HUES48 (cell line): ENCODE data around the gene COL4A4.

Experiments used
- H3K27ac ChIP-seq: one replicate; pipeline ENCODE4 v1.7.0; 2013; ENCODE audit warnings: low read depth, low read length, inconsistent platforms
- H3K27me3 ChIP-seq: 2 replicates; pipeline ENCODE4 v1.6.1; 2013; ENCODE audit warnings: mild to moderate bottlenecking, low read length; ENCODE audit not compliant: control insufficient read depth, insufficient read depth
- H3K36me3 ChIP-seq: 2 replicates; pipeline ENCODE4 v1.6.1; 2013; ENCODE audit warnings: low read length; ENCODE audit not compliant: control insufficient read depth, insufficient read depth
- H3K4me1 ChIP-seq: 2 replicates; pipeline ENCODE4 v1.6.1; 2013; ENCODE audit warnings: mild to moderate bottlenecking, low read length; ENCODE audit not compliant: control insufficient read depth, insufficient read depth
- H3K4me3 ChIP-seq: 2 replicates; pipeline ENCODE4 v1.5.1; 2013; ENCODE audit warnings: mild to moderate bottlenecking, low read depth, low read length
- H3K9ac ChIP-seq: 2 replicates; pipeline ENCODE4 v1.6.1; 2013; ENCODE audit warnings: mild to moderate bottlenecking, low read depth, low read length, moderate library complexity
- H3K9me3 ChIP-seq: 2 replicates; pipeline ENCODE4 v1.6.1; 2013; ENCODE audit warnings: low read length; ENCODE audit not compliant: control insufficient read depth, insufficient read depth

The COL4A4 gene

DNA sequence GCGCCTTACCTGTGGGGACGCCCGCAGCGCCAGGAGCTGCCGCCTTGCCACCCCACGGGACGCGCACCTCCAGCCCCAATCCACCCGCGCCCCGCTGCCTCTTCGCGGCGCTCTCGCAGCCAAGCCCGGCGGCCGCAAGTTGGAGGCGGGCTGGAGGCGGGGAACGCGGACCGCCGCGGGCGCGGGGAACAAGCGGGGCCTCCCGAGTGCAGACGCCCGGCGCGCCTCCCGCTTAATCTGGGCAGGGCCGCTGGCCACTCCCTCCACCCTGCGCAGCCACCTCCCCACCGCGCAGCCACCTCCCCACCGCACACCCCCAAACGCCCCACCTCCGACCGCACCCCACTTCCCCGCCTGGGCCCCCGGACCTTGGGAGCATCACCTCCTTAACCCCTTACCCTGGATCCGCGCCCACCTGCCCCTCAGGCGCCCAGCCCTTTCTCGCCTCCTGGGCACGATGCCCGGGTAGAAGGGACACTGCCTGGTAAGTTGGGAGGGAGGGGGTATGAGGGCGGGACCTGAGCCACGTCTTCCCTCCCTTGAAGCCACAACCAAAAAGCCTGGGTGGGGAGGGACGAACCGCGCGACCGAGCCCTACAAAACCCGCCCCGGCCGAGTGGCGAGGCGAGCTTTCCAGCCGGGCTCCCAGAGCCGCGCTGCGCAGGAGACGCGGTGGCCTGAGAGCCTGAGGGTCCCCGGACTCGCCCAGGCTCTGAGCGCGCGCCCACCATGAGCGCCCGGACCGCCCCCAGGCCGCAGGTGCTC lies at the start of gene COL4A4, which contains the start of gene COL4A3:
Gene COL4A4 (minus strand): TSS at position 208 of the 765 bp plus-strand sequence. CDS start 16,722 bp downstream, outside the sequence.
Gene COL4A3 (plus strand): TSS at position 627 of the 765 bp plus-strand sequence. CDS start 103 bp downstream, at position 730.
- no peak within 1 kb of the TSS for H3K27ac ChIP-seq
- H3K36me3 ChIP-seq, result no peaks in the 10 kb centered on the region
- H3K9me3 ChIP-seq, result no peaks in the 10 kb centered on the region
- H3K27me3 ChIP-seq, result peaks cover 54% of the 10 kb centered on the region
- no peak within 1 kb of the TSS for H3K9ac ChIP-seq
- peak within 1 kb of the TSS; percentile 57 for H3K4me3 ChIP-seq
- peaks cover 4% of the 10 kb centered on the region; the same call in 1 of the 2 replicates for H3K4me1 ChIP-seq

DNA sequence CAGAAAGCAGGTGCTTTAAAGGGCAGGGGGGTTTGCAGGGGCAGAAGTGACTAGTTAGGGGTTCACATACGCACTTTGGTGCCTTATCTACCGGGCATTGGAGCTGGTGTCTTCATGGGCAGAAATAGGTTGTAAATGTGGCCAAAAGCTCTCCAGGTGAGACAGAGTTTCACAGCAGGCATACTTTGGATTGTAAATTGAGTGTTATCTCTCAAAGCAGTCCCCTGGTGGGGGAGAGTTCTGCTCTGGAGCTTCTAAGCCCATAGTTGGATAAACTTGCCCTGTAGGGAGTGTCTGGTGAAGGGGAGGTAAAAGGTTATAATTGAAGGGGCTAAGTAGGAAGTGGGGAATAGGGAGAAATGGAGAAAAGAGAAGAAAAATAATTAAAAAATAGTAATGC lies 43.6 kb upstream of the COL4A4 start:
- H3K27ac ChIP-seq, result no peak overlapping the region
- H3K27me3 ChIP-seq, result peaks cover 46% of the 10 kb centered on the region
- H3K36me3 ChIP-seq, result no peaks in the 10 kb centered on the region
- H3K4me1 ChIP-seq, result peaks cover 22% of the 10 kb centered on the region
- no peak overlapping the region for H3K4me3 ChIP-seq
- no peak overlapping the region for H3K9ac ChIP-seq
- H3K9me3 ChIP-seq, result no peaks in the 10 kb centered on the region

DNA sequence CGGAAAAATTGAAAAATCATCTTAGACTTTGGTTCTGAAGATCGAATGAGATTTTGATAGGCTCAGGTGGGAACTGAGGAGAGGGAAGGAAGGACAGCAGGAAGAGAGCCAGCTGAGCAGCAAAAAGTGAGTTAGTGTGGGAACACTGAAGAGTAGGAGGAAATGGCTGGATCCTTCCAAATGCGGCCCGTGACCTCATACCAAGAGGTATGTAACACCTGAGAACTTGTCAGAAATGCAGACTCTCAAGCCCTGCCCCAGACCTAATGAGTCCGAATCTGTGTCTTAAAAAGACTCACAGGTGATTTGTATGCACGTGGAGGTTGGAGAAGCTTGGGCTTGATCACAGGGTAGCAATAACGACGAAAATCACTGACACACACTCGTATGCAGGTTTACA lies 42.4 kb upstream of the COL4A4 start:
- no peak overlapping the region for H3K9ac ChIP-seq

DNA sequence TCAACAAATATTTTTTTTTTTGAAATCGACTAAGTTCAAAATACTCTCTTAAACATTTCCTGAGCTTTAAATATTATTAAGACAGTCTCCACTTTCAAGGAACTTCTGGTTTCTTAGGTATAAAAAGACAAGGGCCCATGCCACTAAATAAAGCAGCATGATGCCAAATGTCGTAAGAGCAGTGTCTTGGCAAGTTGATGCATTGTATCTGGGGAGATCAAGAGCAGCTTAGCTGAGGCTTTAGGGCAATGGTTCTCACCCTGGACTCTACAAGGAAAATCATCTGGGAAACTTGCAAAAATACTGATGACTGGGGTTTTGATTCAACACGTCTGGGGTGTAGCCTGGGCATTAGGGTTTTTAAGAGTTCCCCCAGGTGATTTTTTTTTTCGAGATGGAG lies 41.7 kb upstream of the COL4A4 start:
- Histone ChIP-seq H3K36me3 (no peaks in the 10 kb centered on the region), H3K4me3 (no peak overlapping the region), H3K27ac (no peak overlapping the region), H3K9me3 (no peaks in the 10 kb centered on the region), H3K4me1 (peaks cover 22% of the 10 kb centered on the region), H3K9ac (no peak overlapping the region), H3K27me3 (peaks cover 46% of the 10 kb centered on the region)

More for the DNA sequence above, 42.4 kb upstream of the COL4A4 start:
- no peaks in the 10 kb centered on the region for H3K36me3 ChIP-seq
- peaks cover 46% of the 10 kb centered on the region for H3K27me3 ChIP-seq
- no peak overlapping the region for H3K4me3 ChIP-seq
- H3K4me1 ChIP-seq, result peaks cover 22% of the 10 kb centered on the region
- no peak overlapping the region for H3K27ac ChIP-seq
- no peaks in the 10 kb centered on the region for H3K9me3 ChIP-seq

DNA sequence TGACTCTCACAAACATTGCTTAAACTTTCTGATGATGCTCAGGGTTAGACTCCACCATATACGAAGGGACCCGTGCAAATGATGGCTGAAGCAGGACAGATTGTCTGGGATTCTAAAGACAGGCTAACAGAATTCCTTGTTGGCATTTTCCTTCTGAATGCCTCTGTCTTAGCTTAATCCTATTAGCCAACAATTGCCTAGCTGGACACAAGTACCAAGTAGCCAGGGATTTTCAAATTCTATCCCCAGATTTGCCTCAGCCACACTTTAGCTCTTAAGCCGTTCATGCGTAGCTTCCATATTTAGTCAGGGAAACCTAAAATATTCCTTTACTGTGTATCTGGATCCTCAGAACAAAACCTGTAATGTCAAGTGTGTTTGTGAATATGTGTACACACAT lies 40.4 kb upstream of the COL4A4 start:
- Histone ChIP-seq H3K36me3 (no peaks in the 10 kb centered on the region), H3K4me3 (no peak overlapping the region), H3K4me1 (peaks cover 22% of the 10 kb centered on the region), H3K27ac (no peak overlapping the region), H3K9me3 (no peaks in the 10 kb centered on the region), H3K27me3 (peaks cover 40% of the 10 kb centered on the region), H3K9ac (no peak overlapping the region)

DNA sequence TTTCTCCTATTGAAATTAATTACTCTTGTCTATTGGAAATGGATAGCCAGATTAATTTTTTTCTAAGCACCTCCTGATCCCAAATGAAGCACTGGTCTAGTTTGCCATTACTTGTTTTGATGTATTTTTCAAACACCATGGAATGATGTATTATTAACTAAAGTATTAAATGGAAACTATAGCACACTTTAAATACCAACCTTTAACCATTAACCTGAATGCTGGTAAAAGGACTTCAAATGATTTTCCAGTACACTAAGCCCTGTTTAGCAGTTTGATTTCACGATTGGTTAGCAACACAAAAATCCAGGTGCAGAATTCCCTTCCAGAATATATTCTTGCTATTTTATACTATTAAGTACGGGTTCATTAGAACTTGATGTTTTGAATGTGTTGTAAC lies 37.8 kb upstream of the COL4A4 start:
- H3K9me3 ChIP-seq, result no peaks in the 10 kb centered on the region
- no peaks in the 10 kb centered on the region for H3K36me3 ChIP-seq
- H3K9ac ChIP-seq, result no peak overlapping the region
- H3K27me3 ChIP-seq, result peaks cover 13% of the 10 kb centered on the region
- peaks cover 6% of the 10 kb centered on the region for H3K4me1 ChIP-seq
- H3K27ac ChIP-seq, result no peak overlapping the region
- no peak overlapping the region for H3K4me3 ChIP-seq

DNA sequence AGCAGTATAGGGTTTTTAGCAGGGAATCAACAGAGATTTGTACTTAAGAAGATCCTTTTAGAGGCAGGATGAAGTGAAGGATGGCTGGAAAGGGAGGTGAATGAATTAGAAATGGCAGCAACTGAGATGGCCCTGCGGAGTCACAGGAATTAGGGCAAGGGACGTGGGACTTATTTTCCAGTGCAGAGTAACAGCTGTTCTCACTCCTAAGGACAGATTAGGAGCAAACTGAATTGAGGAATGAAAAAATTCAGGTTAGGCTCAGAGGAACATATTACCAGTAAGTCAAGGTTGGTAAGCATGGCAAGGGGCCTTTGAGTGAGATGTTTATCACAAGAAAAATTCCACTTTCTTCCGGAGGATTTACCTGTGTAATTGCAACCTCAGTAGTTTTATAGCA lies 34.9 kb upstream of the COL4A4 start:
- H3K4me3 ChIP-seq, result no peak overlapping the region
- H3K27ac ChIP-seq, result no peak overlapping the region
- no peaks in the 10 kb centered on the region for H3K4me1 ChIP-seq
- H3K36me3 ChIP-seq, result no peaks in the 10 kb centered on the region
- no peaks in the 10 kb centered on the region for H3K27me3 ChIP-seq
- H3K9me3 ChIP-seq, result no peaks in the 10 kb centered on the region
- no peak overlapping the region for H3K9ac ChIP-seq

DNA sequence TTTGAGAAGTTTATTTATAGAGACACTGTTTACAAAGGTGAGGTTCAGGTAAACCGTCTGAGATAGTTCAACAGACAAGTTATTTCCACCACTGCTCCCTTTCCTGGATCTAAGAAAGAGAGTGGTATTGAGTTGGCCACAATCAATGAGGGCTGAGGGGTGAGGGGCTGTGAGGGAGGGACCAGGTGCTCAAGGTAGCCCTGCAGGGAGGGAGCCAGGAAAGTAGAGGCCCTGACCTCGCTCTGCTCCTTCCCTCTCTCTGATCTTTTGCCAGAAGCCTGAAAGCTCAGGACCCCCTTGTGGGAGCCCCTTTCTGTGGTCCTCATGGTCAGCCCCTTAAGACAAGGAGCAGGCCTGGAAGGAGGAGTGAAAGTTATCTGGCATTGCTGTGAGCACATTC lies 30.2 kb upstream of the COL4A4 start:
- Histone ChIP-seq H3K36me3 (no peaks in the 10 kb centered on the region), H3K9me3 (no peaks in the 10 kb centered on the region), H3K27me3 (no peaks in the 10 kb centered on the region), H3K9ac (no peak overlapping the region), H3K4me3 (no peak overlapping the region), H3K27ac (no peak overlapping the region), H3K4me1 (no peaks in the 10 kb centered on the region; the same call in 1 of the 2 replicates)

DNA sequence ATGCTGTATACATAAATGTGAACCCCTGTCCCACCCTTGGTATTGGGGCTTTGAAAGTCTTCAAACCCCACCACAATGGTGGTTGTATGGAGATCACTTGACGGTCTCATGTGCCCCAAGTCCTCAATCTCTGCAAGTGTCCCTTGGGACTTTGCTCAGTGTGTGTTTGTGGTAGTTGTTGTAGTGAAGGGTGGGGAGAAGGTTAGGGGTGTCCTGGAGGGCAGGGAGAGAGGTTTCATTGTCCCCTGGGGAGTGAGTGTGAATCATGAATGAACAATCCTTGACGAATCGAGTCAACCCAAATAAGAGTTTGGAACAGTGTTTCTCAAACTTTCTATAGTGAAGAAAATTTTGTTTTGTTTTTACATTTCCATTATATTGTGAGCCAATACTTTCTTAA lies 28.5 kb upstream of the COL4A4 start:
- H3K4me1 ChIP-seq, result peaks cover 11% of the 10 kb centered on the region
- H3K27ac ChIP-seq, result no peak overlapping the region
- H3K36me3 ChIP-seq, result no peaks in the 10 kb centered on the region
- no peak overlapping the region for H3K9ac ChIP-seq
- no peaks in the 10 kb centered on the region for H3K9me3 ChIP-seq
- no peak overlapping the region for H3K4me3 ChIP-seq
- H3K27me3 ChIP-seq, result no peaks in the 10 kb centered on the region

DNA sequence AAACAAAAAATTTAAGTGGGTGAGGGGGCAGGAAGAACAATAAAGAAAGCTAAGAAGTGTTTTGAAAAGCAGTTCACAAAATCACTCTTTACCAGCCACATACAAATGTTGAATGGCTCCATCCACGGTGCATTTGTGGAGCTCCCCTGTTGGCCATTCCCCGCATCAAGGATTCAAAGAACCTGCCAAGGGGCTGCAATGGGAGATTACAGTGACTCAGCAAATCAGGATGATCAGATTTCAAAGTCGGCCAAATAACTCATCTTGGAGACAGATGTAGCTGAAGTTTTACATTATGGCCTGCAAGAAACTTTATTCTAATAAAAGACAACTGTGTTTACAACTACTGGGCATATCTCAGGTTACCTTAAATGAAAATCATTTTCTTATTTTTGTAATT lies 27.4 kb upstream of the COL4A4 start:
- H3K9me3 ChIP-seq, result no peaks in the 10 kb centered on the region
- no peak overlapping the region for H3K27ac ChIP-seq
- no peaks in the 10 kb centered on the region for H3K27me3 ChIP-seq
- H3K4me1 ChIP-seq, result peaks cover 12% of the 10 kb centered on the region
- H3K36me3 ChIP-seq, result no peaks in the 10 kb centered on the region
- H3K4me3 ChIP-seq, result no peak overlapping the region
- no peak overlapping the region for H3K9ac ChIP-seq

DNA sequence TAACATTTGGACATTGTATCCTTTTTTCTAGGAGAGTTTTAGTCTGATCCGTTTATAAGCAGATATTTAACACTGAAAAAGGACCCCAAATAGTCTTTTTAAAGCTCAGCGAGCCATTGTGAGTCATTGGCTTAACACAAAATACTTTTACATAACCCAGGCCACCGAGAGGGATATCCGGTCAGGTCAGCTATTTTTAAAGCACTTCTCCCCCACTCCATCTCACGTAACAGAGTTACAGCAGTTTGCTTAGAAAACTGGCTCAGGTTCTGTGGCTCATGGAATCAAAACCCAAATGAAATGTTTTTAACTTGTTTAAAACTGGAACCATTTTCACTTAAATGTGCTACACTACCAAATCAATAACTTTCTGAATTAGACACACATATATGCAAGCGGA lies 24.3 kb upstream of the COL4A4 start:
- H3K27me3 ChIP-seq, result no peaks in the 10 kb centered on the region
- H3K27ac ChIP-seq, result peak overlapping the region; percentile 29
- H3K36me3 ChIP-seq, result no peaks in the 10 kb centered on the region
- peaks cover 24% of the 10 kb centered on the region for H3K4me1 ChIP-seq
- H3K9ac ChIP-seq, result no peak overlapping the region
- no peaks in the 10 kb centered on the region for H3K9me3 ChIP-seq
- no peak overlapping the region for H3K4me3 ChIP-seq
